ENCODE data around the gene ZFAND3. TPM values are rescaled to one million over a fixed set of nuclear protein-coding genes. Genes with fewer than 3 reads are reported as not detected.

The ZFAND3 gene
- total RNA-seq, 1 donor from 2014 or later, result 131 TPM

DNA sequence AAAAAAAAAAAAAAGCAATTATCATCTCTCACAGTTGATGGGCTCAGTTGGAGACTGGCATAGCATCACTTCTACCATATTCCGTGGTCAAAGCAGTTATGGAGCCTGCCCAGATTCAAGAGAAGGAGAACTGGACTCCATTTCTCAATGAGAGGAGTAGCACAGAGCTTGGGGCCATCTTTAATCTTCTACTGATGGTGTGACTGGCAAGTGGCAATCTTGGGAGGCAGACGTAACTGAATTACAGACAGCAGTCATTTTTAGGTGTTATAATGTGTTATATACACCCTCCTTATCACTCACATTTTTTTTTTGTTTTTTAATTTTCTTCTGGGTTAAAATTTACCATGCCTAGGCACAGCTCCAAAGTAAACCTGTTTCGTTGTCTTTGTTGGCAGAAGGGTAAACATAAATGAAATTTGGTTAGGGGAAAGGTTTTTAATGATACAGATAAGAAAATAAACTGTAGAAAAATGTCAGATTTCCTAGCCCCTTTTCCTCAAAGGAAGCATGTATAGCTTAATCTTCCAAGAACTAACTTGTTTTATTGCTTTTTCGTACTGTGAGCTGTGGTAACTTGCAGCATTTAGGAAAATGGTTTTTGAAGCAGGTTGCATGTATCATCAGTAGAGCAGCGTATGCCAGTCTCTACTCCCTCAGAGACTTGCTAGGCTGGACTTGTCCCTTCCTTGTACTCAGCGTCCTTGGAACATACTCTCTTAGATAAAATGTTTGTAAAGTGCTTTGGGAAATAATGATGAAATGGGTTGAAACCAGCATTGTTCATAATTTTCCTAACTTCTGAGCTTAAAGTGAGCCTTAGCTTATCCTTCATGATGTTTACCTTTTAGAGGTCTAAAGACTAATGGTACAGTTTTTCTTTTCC, 25.7 kb downstream of the ZFAND3 start:
- H3K9me3 ChIP-seq (ENCODE audit: insufficient read depth, low read depth, low read length), result no peaks in the 10 kb centered on the region
- peaks cover 23% of the 10 kb centered on the region for H3K4me1 Mint-ChIP-seq (ENCODE audit: low read depth, unreplicated experiment)
- no peak overlapping the region for H3K4me2 ChIP-seq (ENCODE audit: low read length)
- DNase-seq (ENCODE audit: low read depth), result no peak
- no peaks in the 10 kb centered on the region for H3K36me3 ChIP-seq (ENCODE audit: insufficient read depth, low read length)
- H4K20me1 ChIP-seq (ENCODE audit: insufficient read depth, low read length), result peaks cover 96% of the 10 kb centered on the region
- H2AFZ ChIP-seq (ENCODE audit: low read depth, low read length), result no peak overlapping the region
- peaks cover 4% of the 10 kb centered on the region for H3K4me1 ChIP-seq (ENCODE audit: insufficient read depth, low read length)
- H3K4me3 ChIP-seq (ENCODE audit: insufficient read depth, low read depth, low read length), result no peak overlapping the region
- H3K27me3 ChIP-seq (ENCODE audit: insufficient read depth, low read length), result no peaks in the 10 kb centered on the region
- peaks cover 4% of the 10 kb centered on the region for H3K36me3 Mint-ChIP-seq (ENCODE audit: low read depth, unreplicated experiment)
- no peak overlapping the region for H3K27ac Mint-ChIP-seq (ENCODE audit: unreplicated experiment)
- H3K27me3 Mint-ChIP-seq (ENCODE audit: low read depth, unreplicated experiment), result no peaks in the 10 kb centered on the region
- TF ChIP-seq EZH2 (IDR thresholded peaks at IDR 0.05; ENCODE audit: insufficient read depth, low read length), result no peak
- TF ChIP-seq, protein P1, sequence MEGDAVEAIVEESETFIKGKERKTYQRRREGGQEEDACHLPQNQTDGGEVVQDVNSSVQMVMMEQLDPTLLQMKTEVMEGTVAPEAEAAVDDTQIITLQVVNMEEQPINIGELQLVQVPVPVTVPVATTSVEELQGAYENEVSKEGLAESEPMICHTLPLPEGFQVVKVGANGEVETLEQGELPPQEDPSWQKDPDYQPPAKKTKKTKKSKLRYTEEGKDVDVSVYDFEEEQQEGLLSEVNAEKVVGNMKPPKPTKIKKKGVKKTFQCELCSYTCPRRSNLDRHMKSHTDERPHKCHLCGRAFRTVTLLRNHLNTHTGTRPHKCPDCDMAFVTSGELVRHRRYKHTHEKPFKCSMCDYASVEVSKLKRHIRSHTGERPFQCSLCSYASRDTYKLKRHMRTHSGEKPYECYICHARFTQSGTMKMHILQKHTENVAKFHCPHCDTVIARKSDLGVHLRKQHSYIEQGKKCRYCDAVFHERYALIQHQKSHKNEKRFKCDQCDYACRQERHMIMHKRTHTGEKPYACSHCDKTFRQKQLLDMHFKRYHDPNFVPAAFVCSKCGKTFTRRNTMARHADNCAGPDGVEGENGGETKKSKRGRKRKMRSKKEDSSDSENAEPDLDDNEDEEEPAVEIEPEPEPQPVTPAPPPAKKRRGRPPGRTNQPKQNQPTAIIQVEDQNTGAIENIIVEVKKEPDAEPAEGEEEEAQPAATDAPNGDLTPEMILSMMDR (IDR thresholded peaks at IDR 0.05; ENCODE audit: insufficient read depth, low read depth, low read length), result no peak
- FAIRE-seq, result no peak
- H3K9me3 Mint-ChIP-seq (ENCODE audit: unreplicated experiment), result no peaks in the 10 kb centered on the region
- peaks cover 96% of the 10 kb centered on the region for H3K79me2 ChIP-seq (ENCODE audit: insufficient read depth, low read length)
- no peak overlapping the region for H3K9ac ChIP-seq (ENCODE audit: low read length)
- H3K4me3 Mint-ChIP-seq (ENCODE audit: unreplicated experiment), result no peak overlapping the region
- H3K27ac ChIP-seq (ENCODE audit: low read depth, low read length), result no peak overlapping the region

DNA sequence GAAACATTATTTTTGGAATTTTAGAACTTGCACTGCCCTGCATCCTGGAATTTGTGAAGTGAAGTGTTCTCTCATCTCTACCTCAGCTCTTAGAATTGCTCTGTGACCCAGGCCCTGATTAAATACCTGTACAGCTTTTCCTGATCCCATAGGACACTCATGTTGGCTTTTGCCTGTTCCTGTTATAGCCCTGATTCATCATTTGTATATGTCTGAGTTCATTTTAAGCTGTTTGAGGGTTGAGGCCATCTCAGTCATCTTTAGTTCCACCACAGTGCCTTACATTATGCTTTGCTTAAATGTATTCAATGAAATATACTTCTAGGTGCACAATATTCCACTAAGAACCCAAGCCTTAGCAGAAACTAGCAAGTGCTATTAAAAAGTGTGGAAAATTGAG, 26.4 kb downstream of the ZFAND3 start:
- peaks cover 96% of the 10 kb centered on the region for H3K79me2 ChIP-seq (ENCODE audit: insufficient read depth, low read length)
- H2AFZ ChIP-seq (ENCODE audit: low read depth, low read length), result no peak overlapping the region
- H3K4me1 Mint-ChIP-seq (ENCODE audit: low read depth, unreplicated experiment), result peaks cover 22% of the 10 kb centered on the region
- peaks cover 96% of the 10 kb centered on the region for H4K20me1 ChIP-seq (ENCODE audit: insufficient read depth, low read length)
- H3K27ac ChIP-seq (ENCODE audit: low read depth, low read length), result no peak overlapping the region
- FAIRE-seq (no peak), DNase-seq (ENCODE audit: low read depth) (no peak)
- H3K36me3 Mint-ChIP-seq (ENCODE audit: low read depth, unreplicated experiment), result peaks cover 8% of the 10 kb centered on the region
- no peaks in the 10 kb centered on the region for H3K9me3 Mint-ChIP-seq (ENCODE audit: unreplicated experiment)
- TF ChIP-seq EZH2 (IDR thresholded peaks at IDR 0.05; ENCODE audit: insufficient read depth, low read length), result no peak
- TF ChIP-seq, protein P1 (IDR thresholded peaks at IDR 0.05; ENCODE audit: insufficient read depth, low read depth, low read length), result no peak
- H3K9me3 ChIP-seq (ENCODE audit: insufficient read depth, low read depth, low read length), result no peaks in the 10 kb centered on the region
- no peaks in the 10 kb centered on the region for H3K27me3 Mint-ChIP-seq (ENCODE audit: low read depth, unreplicated experiment)
- no peak overlapping the region for H3K9ac ChIP-seq (ENCODE audit: low read length)
- no peak overlapping the region for H3K4me3 Mint-ChIP-seq (ENCODE audit: unreplicated experiment)
- no peaks in the 10 kb centered on the region for H3K27me3 ChIP-seq (ENCODE audit: insufficient read depth, low read length)
- H3K27ac Mint-ChIP-seq (ENCODE audit: unreplicated experiment), result no peak overlapping the region
- no peaks in the 10 kb centered on the region for H3K36me3 ChIP-seq (ENCODE audit: insufficient read depth, low read length)
- H3K4me2 ChIP-seq (ENCODE audit: low read length), result no peak overlapping the region
- H3K4me3 ChIP-seq (ENCODE audit: insufficient read depth, low read depth, low read length), result no peak overlapping the region
- peaks cover 4% of the 10 kb centered on the region for H3K4me1 ChIP-seq (ENCODE audit: insufficient read depth, low read length)

DNA sequence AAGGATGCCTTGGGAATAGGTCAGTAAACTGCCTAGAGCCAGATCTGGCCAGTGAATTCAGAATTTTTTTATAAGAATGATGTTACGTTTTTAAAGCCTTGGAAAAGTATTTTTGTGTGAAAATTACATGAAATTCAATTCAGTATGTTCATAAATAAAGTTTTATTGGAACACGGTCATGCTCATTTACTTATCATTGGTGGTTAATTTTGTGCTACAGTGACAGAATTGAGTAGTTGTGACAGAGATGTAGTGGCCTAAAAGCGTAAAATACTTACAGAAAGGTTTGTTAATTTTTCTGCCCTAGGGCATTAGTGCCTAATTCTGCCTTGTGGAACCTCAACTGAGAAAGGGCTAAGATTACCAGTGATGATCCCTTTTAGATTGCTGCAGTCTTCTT, 28.2 kb downstream of the ZFAND3 start:
- Mint-ChIP-seq H3K27me3 (ENCODE audit: low read depth, unreplicated experiment) (no peaks in the 10 kb centered on the region), H3K27ac (ENCODE audit: unreplicated experiment) (no peak overlapping the region), H3K4me1 (ENCODE audit: low read depth, unreplicated experiment) (peaks cover 29% of the 10 kb centered on the region), H3K4me3 (ENCODE audit: unreplicated experiment) (no peak overlapping the region), H3K9me3 (ENCODE audit: unreplicated experiment) (no peaks in the 10 kb centered on the region), H3K36me3 (ENCODE audit: low read depth, unreplicated experiment) (peaks cover 11% of the 10 kb centered on the region)
- Histone ChIP-seq H4K20me1 (ENCODE audit: insufficient read depth, low read length) (peaks cover 97% of the 10 kb centered on the region), H3K4me2 (ENCODE audit: low read length) (no peak overlapping the region), H3K36me3 (ENCODE audit: insufficient read depth, low read length) (no peaks in the 10 kb centered on the region), H3K4me3 (ENCODE audit: insufficient read depth, low read depth, low read length) (no peak overlapping the region), H3K9me3 (ENCODE audit: insufficient read depth, low read depth, low read length) (no peaks in the 10 kb centered on the region), H3K79me2 (ENCODE audit: insufficient read depth, low read length) (peaks cover 96% of the 10 kb centered on the region), H3K4me1 (ENCODE audit: insufficient read depth, low read length) (peaks cover 4% of the 10 kb centered on the region), H2AFZ (ENCODE audit: low read depth, low read length) (no peak overlapping the region), H3K27me3 (ENCODE audit: insufficient read depth, low read length) (no peaks in the 10 kb centered on the region), H3K9ac (ENCODE audit: low read length) (no peak overlapping the region), H3K27ac (ENCODE audit: low read depth, low read length) (no peak overlapping the region)
- FAIRE-seq (no peak), DNase-seq (ENCODE audit: low read depth) (no peak)
- TF ChIP-seq EZH2 (IDR thresholded peaks at IDR 0.05; ENCODE audit: insufficient read depth, low read length), result no peak
- TF ChIP-seq, protein P1 (IDR thresholded peaks at IDR 0.05; ENCODE audit: insufficient read depth, low read depth, low read length), result no peak

All from astrocyte (in vitro differentiated cells and primary cell).